GM19328 (cell line): ENCODE data around the gene VANGL1.

Experiments used
- ATAC-seq: cut with Tn5 transposase; IDR thresholded peaks from one replicate; pipeline ENCODE4 v1.9.1; 2021; ENCODE audit warnings: mild to moderate bottlenecking, moderate library complexity; ENCODE audit not compliant: unreplicated experiment

The VANGL1 gene

GRCh38 chr1:115729756-115730155 lies 88.0 kb downstream of the VANGL1 start:
- ATAC-seq: peak; percentile 92

GRCh38 chr1:115732316-115732715 lies 90.5 kb downstream of the VANGL1 start:
- ATAC-seq: no peak

- no peak for ATAC-seq
These were observed 99.0 kb downstream of the VANGL1 start for GRCh38 chr1:115740811-115741210.

GRCh38 chr1:115744646-115745275 lies 103.0 kb downstream of the VANGL1 start:
- ATAC-seq: no peak

- ATAC-seq: no peak
These were observed 104.4 kb downstream of the VANGL1 start for GRCh38 chr1:115746021-115746690.
